ENCODE results near the gene PRR29.
"Not testable (repeated sequence)": the region's sequence is repeated elsewhere in the genome, so short reads cannot be mapped to it uniquely, and the experiment has no call there.

Gene PRR29

GRCh38 chr17:64015447-64015846, 17.3 kb downstream of the PRR29 start:
- no peak for DNase-seq (ENCODE audit: low read depth)

- DNase-seq (ENCODE audit: low read depth), result no peak
These were observed 18.2 kb downstream of the PRR29 start for GRCh38 chr17:64016231-64016784.

GRCh38 chr17:64016974-64017373, 18.8 kb downstream of the PRR29 start:
- no peak for DNase-seq (ENCODE audit: low read depth)

- no peak for DNase-seq (ENCODE audit: low read depth)
These were observed 19.3 kb downstream of the PRR29 start for GRCh38 chr17:64017381-64017980.

GRCh38 chr17:64019551-64019961, 21.4 kb downstream of the PRR29 start:
- not testable (repeated sequence) for DNase-seq (ENCODE audit: low read depth)

GRCh38 chr17:64020056-64020766, 22.1 kb downstream of the PRR29 start, which contains the start of gene ICAM2:
TSS of gene ICAM2 (minus strand) at chr17:64020633. CDS start at chr17:64006691, 13,942 bp downstream.
- peak; percentile 84 for DNase-seq (ENCODE audit: low read depth)

- no peak for DNase-seq (ENCODE audit: low read depth)
These were observed 24.5 kb downstream of the PRR29 start for GRCh38 chr17:64022611-64023063.

GRCh38 chr17:64024215-64024654, 26.1 kb downstream of the PRR29 start:
- DNase-seq (ENCODE audit: low read depth), result no peak

GRCh38 chr17:64024781-64025731, 26.9 kb downstream of the PRR29 start:
- peak; percentile 29 for DNase-seq (ENCODE audit: low read depth)

- DNase-seq (ENCODE audit: low read depth), result peak; percentile 90
These were observed 27.7 kb downstream of the PRR29 start for GRCh38 chr17:64025732-64026294.

GRCh38 chr17:64028874-64029464, 30.8 kb downstream of the PRR29 start:
- DNase-seq (ENCODE audit: low read depth), result peak; percentile 56

- DNase-seq (ENCODE audit: low read depth), result no peak
These were observed 33.9 kb downstream of the PRR29 start for GRCh38 chr17:64032081-64032480.

GRCh38 chr17:64036198-64036922, 38.2 kb downstream of the PRR29 start:
- no peak for DNase-seq (ENCODE audit: low read depth)

GRCh38 chr17:64037180-64037579, 39.0 kb downstream of the PRR29 start:
- no peak for DNase-seq (ENCODE audit: low read depth)

- DNase-seq (ENCODE audit: low read depth), result no peak
These were observed 39.7 kb downstream of the PRR29 start for GRCh38 chr17:64037802-64038201.

GRCh38 chr17:64038331-64039105, 40.4 kb downstream of the PRR29 start:
- no peak for DNase-seq (ENCODE audit: low read depth)

- no peak for DNase-seq (ENCODE audit: low read depth)
These were observed 40.9 kb downstream of the PRR29 start for GRCh38 chr17:64039106-64039400.

GRCh38 chr17:64040206-64040605, 42.1 kb downstream of the PRR29 start:
- DNase-seq (ENCODE audit: low read depth), result no peak

GRCh38 chr17:64041912-64042311, 43.8 kb downstream of the PRR29 start:
- DNase-seq (ENCODE audit: low read depth), result no peak
